ENCODE measurements around the gene PAQR4.

Gene PAQR4

GRCh38 chr16:2964475-2965336 is 4.4 kb upstream of the PAQR4 start:
- peak in 2 of 3 experiments; percentile 41 to 46 for DNase-seq (ENCODE audit: low read depth in 2 of 3, low spot score in 2 of 3)

- no peak for DNase-seq (ENCODE audit: low read depth in 2 of 3, low spot score in 2 of 3)
These were observed 2.9 kb upstream of the PAQR4 start for GRCh38 chr16:2966043-2966807.

- DNase-seq (ENCODE audit: low read depth in 2 of 3, low spot score in 2 of 3), result no peak
These were observed 2.3 kb upstream of the PAQR4 start for GRCh38 chr16:2966808-2967191.

- DNase-seq (ENCODE audit: low read depth in 2 of 3, low spot score in 2 of 3), result no peak
These were observed 1.9 kb upstream of the PAQR4 start for GRCh38 chr16:2967211-2967631.

GRCh38 chr16:2967721-2968161 is 1.4 kb upstream of the PAQR4 start:
- no peak for DNase-seq (ENCODE audit: low read depth in 2 of 3, low spot score in 2 of 3)

- DNase-seq (ENCODE audit: low read depth in 2 of 3, low spot score in 2 of 3), result no peak
These were observed 795 bp upstream of the PAQR4 start for GRCh38 chr16:2968368-2968737.

GRCh38 chr16:2969545-2970521 is 685 bp downstream of the PAQR4 start:
- peak in 2 of 3 experiments; percentile 63 to 74 for DNase-seq (ENCODE audit: low read depth in 2 of 3, low spot score in 2 of 3)

- DNase-seq (ENCODE audit: low read depth in 2 of 3, low spot score in 2 of 3), result no peak
These were observed 1.4 kb downstream of the PAQR4 start for GRCh38 chr16:2970563-2970962.

- no peak for DNase-seq (ENCODE audit: low read depth in 2 of 3, low spot score in 2 of 3)
These were observed 2.2 kb downstream of the PAQR4 start for GRCh38 chr16:2971134-2971984.

- DNase-seq (ENCODE audit: low read depth in 2 of 3, low spot score in 2 of 3), result no peak
These were observed 3.0 kb downstream of the PAQR4 start for GRCh38 chr16:2971985-2972784.

- DNase-seq (ENCODE audit: low read depth in 2 of 3, low spot score in 2 of 3), result no peak
These were observed 3.9 kb downstream of the PAQR4 start for GRCh38 chr16:2973093-2973492.

GRCh38 chr16:2973605-2974318 is 4.6 kb downstream of the PAQR4 start:
- DNase-seq (ENCODE audit: low read depth in 2 of 3, low spot score in 2 of 3), result no peak

GRCh38 chr16:2974319-2975056 is 5.3 kb downstream of the PAQR4 start:
- no peak for DNase-seq (ENCODE audit: low read depth in 2 of 3, low spot score in 2 of 3)

- DNase-seq (ENCODE audit: low read depth in 2 of 3, low spot score in 2 of 3), result no peak
These were observed 6.1 kb downstream of the PAQR4 start for GRCh38 chr16:2975161-2975795.

GRCh38 chr16:2976201-2976600 is 7.1 kb downstream of the PAQR4 start:
- no peak for DNase-seq (ENCODE audit: low read depth in 2 of 3, low spot score in 2 of 3)

GRCh38 chr16:2976673-2977072 is 7.5 kb downstream of the PAQR4 start:
- no peak for DNase-seq (ENCODE audit: low read depth in 2 of 3, low spot score in 2 of 3)

- DNase-seq (ENCODE audit: low read depth in 2 of 3, low spot score in 2 of 3), result no peak
These were observed 8.3 kb downstream of the PAQR4 start for GRCh38 chr16:2977440-2977839.

Data from activated CD8-positive, alpha-beta memory T cell treated with anti-CD3 and anti-CD28 coated beads for 48 hours (primary cell).